Osteocyte (in vitro differentiated cells): ENCODE data around the gene CRHR1. TPM values are rescaled to one million over a fixed set of nuclear protein-coding genes. Genes with fewer than 3 reads are reported as not detected.

Experiments used
- DNase-seq: peaks from one replicate; pipeline ENCODE4 v3.0.0; 2021; ENCODE audit warnings: mixed read lengths; ENCODE audit not compliant: unreplicated experiment; ENCODE audit errors: extremely low spot score
- H3K27ac Mint-ChIP-seq: one replicate; pipeline ENCODE4 v1.8.0; 2021; ENCODE audit warnings: mild to moderate bottlenecking, mixed read lengths; ENCODE audit not compliant: unreplicated experiment
- H3K27me3 Mint-ChIP-seq: one replicate; pipeline ENCODE4 v1.8.0; 2021; ENCODE audit warnings: mixed read lengths; ENCODE audit not compliant: unreplicated experiment
- H3K36me3 Mint-ChIP-seq: one replicate; pipeline ENCODE4 v1.8.0; 2021; ENCODE audit warnings: mixed read lengths; ENCODE audit not compliant: unreplicated experiment
- H3K4me1 Mint-ChIP-seq: one replicate; pipeline ENCODE4 v1.8.0; 2021; ENCODE audit warnings: mixed read lengths; ENCODE audit not compliant: unreplicated experiment
- H3K4me3 Mint-ChIP-seq: one replicate; pipeline ENCODE4 v1.8.0; 2021; ENCODE audit warnings: mild to moderate bottlenecking, moderate library complexity, mixed read lengths; ENCODE audit not compliant: unreplicated experiment
- H3K9me3 Mint-ChIP-seq: one replicate; pipeline ENCODE4 v1.8.0; 2021; ENCODE audit warnings: mixed read lengths; ENCODE audit not compliant: unreplicated experiment
- CTCF ChIP-seq: fragments of 200-600 bp; sonication (generic); IDR thresholded peaks from 2 replicates; pipeline ENCODE4 v1.5.0; 2021; ENCODE audit warnings: antibody characterized with exemption, mild to moderate bottlenecking, moderate library complexity
- total RNA-seq: library from RNA; stranded (reverse); gene quantifications from 2 replicates; pipeline ENCODE4 v1.2.1, GENCODE V29; 2021

Gene CRHR1
- total RNA-seq, 1 donor from 2014 or later = not detected

GRCh38 chr17:45785480-45786193, 1.5 kb downstream of the CRHR1 start:
- TF ChIP-seq CTCF = no peak
- peaks cover 2% of the 10 kb centered on the region for H3K4me1 Mint-ChIP-seq
- no peak for DNase-seq
- peaks cover 74% of the 10 kb centered on the region for H3K27me3 Mint-ChIP-seq
- H3K9me3 Mint-ChIP-seq = no peaks in the 10 kb centered on the region
- H3K36me3 Mint-ChIP-seq = no peaks in the 10 kb centered on the region
- no peak overlapping the region for H3K27ac Mint-ChIP-seq
- H3K4me3 Mint-ChIP-seq = no peak overlapping the region

- DNase-seq = no peak
- Mint-ChIP-seq H3K27me3 (peaks cover 70% of the 10 kb centered on the region), H3K4me1 (peaks cover 2% of the 10 kb centered on the region), H3K4me3 (no peak overlapping the region), H3K36me3 (no peaks in the 10 kb centered on the region), H3K27ac (no peak overlapping the region), H3K9me3 (no peaks in the 10 kb centered on the region)
- TF ChIP-seq CTCF = no peak
Measured at GRCh38 chr17:45786349-45786748, 2.2 kb downstream of the CRHR1 start.

DNA sequence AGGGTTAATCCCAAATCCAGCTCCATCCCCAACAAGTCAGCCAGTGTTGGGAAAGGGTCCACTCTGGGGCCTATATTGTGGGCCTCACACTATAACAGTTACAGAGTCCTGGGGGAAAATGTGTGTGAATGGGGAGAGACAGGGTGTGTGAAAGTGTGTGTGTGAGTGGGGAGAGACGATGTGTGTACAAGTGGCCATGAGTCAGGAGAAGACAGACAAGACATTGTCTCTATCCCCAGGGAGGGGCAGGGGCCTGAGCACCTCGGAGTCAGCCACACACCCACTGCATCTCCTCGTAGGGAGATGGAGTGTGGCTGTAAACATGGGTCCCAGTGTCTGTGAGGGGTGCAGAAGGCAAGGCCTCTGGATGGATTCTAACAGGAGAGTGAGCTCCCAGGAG, 2.9 kb downstream of the CRHR1 start:
- Mint-ChIP-seq H3K4me1 (peaks cover 2% of the 10 kb centered on the region), H3K9me3 (no peaks in the 10 kb centered on the region), H3K27me3 (peaks cover 67% of the 10 kb centered on the region), H3K36me3 (no peaks in the 10 kb centered on the region), H3K4me3 (no peak overlapping the region), H3K27ac (no peak overlapping the region)
- no peak for DNase-seq
- no peak for TF ChIP-seq CTCF

DNA sequence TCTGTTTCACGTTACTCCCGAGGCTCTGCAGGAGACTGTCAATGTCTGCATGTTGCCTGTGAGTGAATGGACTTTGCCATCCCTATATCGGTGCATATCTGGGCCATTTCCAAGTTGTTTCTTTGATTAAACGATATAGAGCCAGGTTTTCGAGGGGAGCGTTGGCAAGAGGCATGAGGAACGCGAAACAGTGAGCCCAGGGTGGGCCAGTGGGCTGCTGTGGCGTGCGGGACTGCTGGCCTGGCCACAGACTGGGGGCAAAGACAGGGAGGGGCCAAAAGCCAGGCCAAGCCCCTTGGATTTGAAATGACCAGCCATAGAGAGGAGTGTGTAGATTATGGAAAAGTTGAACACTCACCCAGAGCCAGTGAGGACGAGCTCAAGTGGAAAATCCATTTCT, 3.5 kb downstream of the CRHR1 start:
- DNase-seq = no peak
- H3K27ac Mint-ChIP-seq = no peak overlapping the region
- H3K36me3 Mint-ChIP-seq = no peaks in the 10 kb centered on the region
- H3K9me3 Mint-ChIP-seq = no peaks in the 10 kb centered on the region
- H3K4me3 Mint-ChIP-seq = no peak overlapping the region
- peaks cover 2% of the 10 kb centered on the region for H3K4me1 Mint-ChIP-seq
- peaks cover 67% of the 10 kb centered on the region for H3K27me3 Mint-ChIP-seq
- TF ChIP-seq CTCF = no peak

- H3K27me3 Mint-ChIP-seq = peaks cover 67% of the 10 kb centered on the region
- no peaks in the 10 kb centered on the region for H3K36me3 Mint-ChIP-seq
- no peak for DNase-seq
- TF ChIP-seq CTCF = no peak
- H3K4me1 Mint-ChIP-seq = peaks cover 2% of the 10 kb centered on the region
- H3K9me3 Mint-ChIP-seq = no peaks in the 10 kb centered on the region
- H3K27ac Mint-ChIP-seq = no peak overlapping the region
- H3K4me3 Mint-ChIP-seq = no peak overlapping the region
Measured at GRCh38 chr17:45788057-45788456, 3.9 kb downstream of the CRHR1 start.
